Measurements from ENCODE around the gene NPR2.

The NPR2 gene

DNA sequence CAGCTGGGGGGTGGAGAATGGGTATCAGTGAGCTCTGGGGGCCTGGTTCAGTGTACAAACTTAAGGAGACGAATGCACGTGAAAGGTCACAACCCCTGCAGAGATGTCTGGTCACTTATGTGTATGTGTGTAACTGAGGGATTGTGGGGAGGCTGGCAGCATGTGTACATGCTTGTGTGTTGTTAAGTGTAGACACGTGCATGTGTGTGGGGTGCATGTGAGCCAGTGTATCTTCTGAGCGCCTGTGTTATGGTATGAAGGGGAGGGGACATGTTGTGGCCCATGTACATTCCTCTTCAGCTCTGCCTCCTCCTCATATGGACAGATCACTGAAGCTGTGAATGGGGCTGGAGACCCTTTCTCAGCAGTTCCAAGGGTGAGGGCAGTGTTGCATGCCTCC lies 39.6 kb downstream of the NPR2 start:
- no peak for DNase-seq (ENCODE audit: low spot score)
- TF ChIP-seq, protein P1, sequence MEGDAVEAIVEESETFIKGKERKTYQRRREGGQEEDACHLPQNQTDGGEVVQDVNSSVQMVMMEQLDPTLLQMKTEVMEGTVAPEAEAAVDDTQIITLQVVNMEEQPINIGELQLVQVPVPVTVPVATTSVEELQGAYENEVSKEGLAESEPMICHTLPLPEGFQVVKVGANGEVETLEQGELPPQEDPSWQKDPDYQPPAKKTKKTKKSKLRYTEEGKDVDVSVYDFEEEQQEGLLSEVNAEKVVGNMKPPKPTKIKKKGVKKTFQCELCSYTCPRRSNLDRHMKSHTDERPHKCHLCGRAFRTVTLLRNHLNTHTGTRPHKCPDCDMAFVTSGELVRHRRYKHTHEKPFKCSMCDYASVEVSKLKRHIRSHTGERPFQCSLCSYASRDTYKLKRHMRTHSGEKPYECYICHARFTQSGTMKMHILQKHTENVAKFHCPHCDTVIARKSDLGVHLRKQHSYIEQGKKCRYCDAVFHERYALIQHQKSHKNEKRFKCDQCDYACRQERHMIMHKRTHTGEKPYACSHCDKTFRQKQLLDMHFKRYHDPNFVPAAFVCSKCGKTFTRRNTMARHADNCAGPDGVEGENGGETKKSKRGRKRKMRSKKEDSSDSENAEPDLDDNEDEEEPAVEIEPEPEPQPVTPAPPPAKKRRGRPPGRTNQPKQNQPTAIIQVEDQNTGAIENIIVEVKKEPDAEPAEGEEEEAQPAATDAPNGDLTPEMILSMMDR (IDR thresholded peaks at IDR 0.05; ENCODE audit: extremely low read depth, missing control alignments): no peak

GRCh38 chr9:35832814-35833213 lies 41.4 kb downstream of the NPR2 start:
- DNase-seq (ENCODE audit: low spot score): no peak
- TF ChIP-seq, protein P1 (IDR thresholded peaks at IDR 0.05; ENCODE audit: extremely low read depth, missing control alignments): no peak

GRCh38 chr9:35834260-35835215 lies 43.1 kb downstream of the NPR2 start:
- TF ChIP-seq, protein P1 (IDR thresholded peaks at IDR 0.05; ENCODE audit: extremely low read depth, missing control alignments): no peak
- DNase-seq (ENCODE audit: low spot score): no peak

DNA sequence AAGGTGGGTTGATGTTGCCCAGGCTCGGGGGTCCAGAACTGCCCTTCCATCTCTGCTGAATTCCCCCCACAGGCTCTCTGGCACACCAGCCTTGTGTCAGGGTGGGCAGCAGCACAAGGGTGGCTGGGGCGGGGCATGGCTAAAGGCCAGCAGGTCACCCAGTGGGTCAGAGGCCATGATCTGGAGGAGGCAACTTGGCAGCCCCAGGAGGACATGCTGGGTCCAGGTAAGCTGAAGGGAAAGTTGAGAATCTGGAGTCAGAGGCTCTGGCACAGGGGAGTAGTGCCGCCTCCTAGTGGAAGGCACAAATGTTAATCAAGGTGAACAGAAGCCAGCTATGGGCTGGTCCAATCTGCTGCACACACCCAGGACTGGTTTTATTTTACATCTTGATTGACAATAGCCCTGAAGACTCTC lies 43.8 kb downstream of the NPR2 start:
- TF ChIP-seq, protein P1 (IDR thresholded peaks at IDR 0.05; ENCODE audit: extremely low read depth, missing control alignments): peak; percentile 4
- no peak for DNase-seq (ENCODE audit: low spot score)

DNA sequence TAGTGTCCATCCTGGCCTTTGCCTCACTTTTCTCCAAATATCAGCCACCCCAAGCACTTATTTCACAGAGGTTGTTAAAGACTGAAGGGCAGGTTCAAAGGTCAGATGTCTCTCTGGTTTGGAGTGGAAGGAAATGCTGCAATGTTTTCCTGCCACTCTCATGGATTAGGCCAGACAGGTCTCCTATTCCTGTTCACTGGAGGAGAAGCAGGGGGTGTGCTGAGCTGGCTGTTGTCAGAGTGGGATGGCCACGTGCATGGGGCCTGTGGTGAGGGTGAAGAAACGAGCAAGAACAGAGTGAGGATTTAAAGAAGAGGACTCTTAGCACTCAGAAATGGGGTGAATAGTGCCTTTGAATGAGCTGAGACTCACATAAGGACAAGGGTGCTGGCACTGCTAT lies 44.4 kb downstream of the NPR2 start:
- no peak for DNase-seq (ENCODE audit: low spot score)
- TF ChIP-seq, protein P1 (IDR thresholded peaks at IDR 0.05; ENCODE audit: extremely low read depth, missing control alignments): no peak

DNA sequence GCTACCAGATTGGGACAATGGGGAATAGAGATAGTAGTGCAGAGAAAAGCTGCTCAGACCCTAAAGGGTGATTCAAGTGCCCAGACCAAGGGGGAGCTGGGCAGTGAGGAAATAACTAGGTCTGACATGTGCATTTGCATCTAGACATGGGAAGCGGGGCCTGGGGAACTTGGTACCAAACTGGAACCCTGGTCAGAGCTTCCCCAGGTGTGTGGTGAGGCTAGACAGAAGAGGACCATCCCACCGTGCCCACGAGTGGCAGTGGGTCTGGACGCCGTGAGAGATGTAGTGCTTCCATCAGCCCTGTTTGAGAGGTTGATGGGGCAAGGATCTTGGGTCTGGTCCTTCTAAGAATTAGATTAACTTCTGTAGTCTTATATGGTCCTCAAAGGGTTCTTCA lies 45.2 kb downstream of the NPR2 start:
- TF ChIP-seq, protein P1 (IDR thresholded peaks at IDR 0.05; ENCODE audit: extremely low read depth, missing control alignments): no peak
- no peak for DNase-seq (ENCODE audit: low spot score)

- DNase-seq (ENCODE audit: low spot score): no peak
- TF ChIP-seq, protein P1 (IDR thresholded peaks at IDR 0.05; ENCODE audit: extremely low read depth, missing control alignments): no peak
Measured at GRCh38 chr9:35839926-35840325, 48.5 kb downstream of the NPR2 start.

Data from GM20000 (cell line).